SK-N-SH treated with all-trans-retinoic acid at 6 μM for 48 hours (cell line): ENCODE data around the gene SMTNL2.

Source experiments
- CSDC2 ChIP-seq: fragments of 250-450 bp; sonication (Bioruptor Pico); IDR thresholded peaks from 2 replicates; pipeline ENCODE4 v1.5.0; 2020; ENCODE audit warnings: mild to moderate bottlenecking, moderate library complexity
- GLIS3 ChIP-seq: fragments of 250-450 bp; sonication (Bioruptor Pico); IDR thresholded peaks from 2 replicates; pipeline ENCODE4 v1.5.0; 2020; ENCODE audit warnings: mild to moderate bottlenecking, moderate library complexity
- RARB ChIP-seq: fragments of 250-450 bp; sonication (Bioruptor Pico); IDR thresholded peaks from 2 replicates; pipeline ENCODE4 v1.8.0; 2021; ENCODE audit warnings: mild to moderate bottlenecking, moderate library complexity
- SNAI2 ChIP-seq: fragments of 250-450 bp; sonication (Bioruptor Pico); IDR thresholded peaks from 2 replicates; pipeline ENCODE4 v1.5.0; 2020; ENCODE audit warnings: mild to moderate bottlenecking, moderate library complexity
- TCF4 ChIP-seq: fragments of 250-450 bp; sonication (Bioruptor Pico); IDR thresholded peaks from 2 replicates; pipeline ENCODE4 v1.8.0; 2021; ENCODE audit warnings: mild to moderate bottlenecking, moderate library complexity, borderline replicate concordance
- TOX ChIP-seq: fragments of 250-450 bp; sonication (Bioruptor Pico); IDR thresholded peaks from 2 replicates; pipeline ENCODE4 v1.8.0; 2021; ENCODE audit warnings: mild to moderate bottlenecking, moderate library complexity, borderline replicate concordance
- ZFP3 ChIP-seq: fragments of 250-450 bp; sonication (Bioruptor Pico); IDR thresholded peaks from 2 replicates; pipeline ENCODE4 v1.5.0; 2020; ENCODE audit warnings: mild to moderate bottlenecking, moderate library complexity
- ZFP30 ChIP-seq: fragments of 450-650 bp; formaldehyde crosslinking; IDR thresholded peaks from 2 replicates; pipeline ENCODE4 v1.5.0; 2022; ENCODE audit warnings: mild to moderate bottlenecking, moderate library complexity
- ZNF565 ChIP-seq: fragments of 450-650 bp; formaldehyde crosslinking; conservative IDR thresholded peaks from 2 replicates; pipeline ENCODE4 v1.5.0; 2020; ENCODE audit warnings: low read depth, mild to moderate bottlenecking, moderate library complexity
- ZNF70 ChIP-seq: fragments of 450-650 bp; formaldehyde crosslinking; IDR thresholded peaks from 2 replicates; pipeline ENCODE4 v1.5.0; 2020; ENCODE audit warnings: mild to moderate bottlenecking, moderate library complexity
- ZNF8 ChIP-seq: fragments of 450-650 bp; formaldehyde crosslinking; IDR thresholded peaks from 2 replicates; pipeline ENCODE4 v1.5.0; 2020; ENCODE audit warnings: mild to moderate bottlenecking, moderate library complexity
- TF ChIP-seq, protein P1 (sequence below): fragments of 250-450 bp; sonication (Bioruptor Pico); IDR thresholded peaks from 2 replicates; pipeline ENCODE4 v1.5.1; 2021; ENCODE audit warnings: mild to moderate bottlenecking, moderate library complexity
- TF ChIP-seq, protein P2 (sequence below): fragments of 250-450 bp; sonication (Bioruptor Pico); IDR thresholded peaks from 2 replicates; pipeline ENCODE4 v1.8.0; 2020; ENCODE audit warnings: mild to moderate bottlenecking, moderate library complexity, borderline replicate concordance
- TF ChIP-seq, protein P3 (sequence below): fragments of 250-450 bp; sonication (Bioruptor Pico); IDR thresholded peaks from 2 replicates; pipeline ENCODE4 v1.5.1; 2020; ENCODE audit warnings: low read depth, mild to moderate bottlenecking, moderate library complexity

DNA sequence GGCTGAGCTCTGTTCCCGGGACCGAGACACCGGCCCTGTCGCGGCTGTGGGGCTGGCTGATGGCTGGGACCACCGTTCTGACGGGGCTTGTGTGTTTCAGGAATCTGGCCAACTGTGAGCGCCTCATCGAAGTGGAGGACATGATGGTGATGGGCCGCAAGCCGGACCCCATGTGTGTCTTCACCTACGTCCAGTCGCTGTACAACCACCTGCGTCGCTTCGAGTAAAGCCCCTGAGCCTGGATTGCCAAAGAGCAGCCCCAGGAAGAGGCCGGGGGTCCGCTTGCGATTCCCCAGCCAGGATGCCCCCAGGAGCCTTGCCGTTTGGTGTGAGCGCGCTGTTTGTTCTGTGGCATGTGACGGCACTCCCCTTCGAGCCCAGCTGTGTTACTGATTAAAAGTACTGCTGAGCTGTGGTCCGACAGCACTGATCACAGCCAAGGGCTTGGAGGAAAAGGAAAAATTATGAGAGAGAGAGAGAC lies 23.0 kb downstream of the SMTNL2 start:
- TF ChIP-seq ZFP30 (CRISPR knock-in tag), result no peak
- TF ChIP-seq ZFP3 (CRISPR knock-in tag), result no peak
- TF ChIP-seq, protein P1, sequence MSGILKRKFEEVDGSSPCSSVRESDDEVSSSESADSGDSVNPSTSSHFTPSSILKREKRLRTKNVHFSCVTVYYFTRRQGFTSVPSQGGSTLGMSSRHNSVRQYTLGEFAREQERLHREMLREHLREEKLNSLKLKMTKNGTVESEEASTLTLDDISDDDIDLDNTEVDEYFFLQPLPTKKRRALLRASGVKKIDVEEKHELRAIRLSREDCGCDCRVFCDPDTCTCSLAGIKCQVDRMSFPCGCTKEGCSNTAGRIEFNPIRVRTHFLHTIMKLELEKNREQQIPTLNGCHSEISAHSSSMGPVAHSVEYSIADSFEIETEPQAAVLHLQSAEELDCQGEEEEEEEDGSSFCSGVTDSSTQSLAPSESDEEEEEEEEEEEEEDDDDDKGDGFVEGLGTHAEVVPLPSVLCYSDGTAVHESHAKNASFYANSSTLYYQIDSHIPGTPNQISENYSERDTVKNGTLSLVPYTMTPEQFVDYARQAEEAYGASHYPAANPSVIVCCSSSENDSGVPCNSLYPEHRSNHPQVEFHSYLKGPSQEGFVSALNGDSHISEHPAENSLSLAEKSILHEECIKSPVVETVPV (CRISPR knock-in tag), result no peak
- TF ChIP-seq GLIS3 (CRISPR knock-in tag), result no peak
- TF ChIP-seq, protein P2, sequence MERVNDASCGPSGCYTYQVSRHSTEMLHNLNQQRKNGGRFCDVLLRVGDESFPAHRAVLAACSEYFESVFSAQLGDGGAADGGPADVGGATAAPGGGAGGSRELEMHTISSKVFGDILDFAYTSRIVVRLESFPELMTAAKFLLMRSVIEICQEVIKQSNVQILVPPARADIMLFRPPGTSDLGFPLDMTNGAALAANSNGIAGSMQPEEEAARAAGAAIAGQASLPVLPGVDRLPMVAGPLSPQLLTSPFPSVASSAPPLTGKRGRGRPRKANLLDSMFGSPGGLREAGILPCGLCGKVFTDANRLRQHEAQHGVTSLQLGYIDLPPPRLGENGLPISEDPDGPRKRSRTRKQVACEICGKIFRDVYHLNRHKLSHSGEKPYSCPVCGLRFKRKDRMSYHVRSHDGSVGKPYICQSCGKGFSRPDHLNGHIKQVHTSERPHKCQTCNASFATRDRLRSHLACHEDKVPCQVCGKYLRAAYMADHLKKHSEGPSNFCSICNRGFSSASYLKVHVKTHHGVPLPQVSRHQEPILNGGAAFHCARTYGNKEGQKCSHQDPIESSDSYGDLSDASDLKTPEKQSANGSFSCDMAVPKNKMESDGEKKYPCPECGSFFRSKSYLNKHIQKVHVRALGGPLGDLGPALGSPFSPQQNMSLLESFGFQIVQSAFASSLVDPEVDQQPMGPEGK, result no peak
- TF ChIP-seq RARB, result no peak
- no peak for TF ChIP-seq SNAI2 (CRISPR knock-in tag)
- TF ChIP-seq ZNF565, result no peak
- TF ChIP-seq ZNF8 (CRISPR knock-in tag), result no peak
- no peak for TF ChIP-seq ZNF70 (CRISPR knock-in tag)
- no peak for TF ChIP-seq TCF4 (CRISPR knock-in tag)
- TF ChIP-seq, protein P3, sequence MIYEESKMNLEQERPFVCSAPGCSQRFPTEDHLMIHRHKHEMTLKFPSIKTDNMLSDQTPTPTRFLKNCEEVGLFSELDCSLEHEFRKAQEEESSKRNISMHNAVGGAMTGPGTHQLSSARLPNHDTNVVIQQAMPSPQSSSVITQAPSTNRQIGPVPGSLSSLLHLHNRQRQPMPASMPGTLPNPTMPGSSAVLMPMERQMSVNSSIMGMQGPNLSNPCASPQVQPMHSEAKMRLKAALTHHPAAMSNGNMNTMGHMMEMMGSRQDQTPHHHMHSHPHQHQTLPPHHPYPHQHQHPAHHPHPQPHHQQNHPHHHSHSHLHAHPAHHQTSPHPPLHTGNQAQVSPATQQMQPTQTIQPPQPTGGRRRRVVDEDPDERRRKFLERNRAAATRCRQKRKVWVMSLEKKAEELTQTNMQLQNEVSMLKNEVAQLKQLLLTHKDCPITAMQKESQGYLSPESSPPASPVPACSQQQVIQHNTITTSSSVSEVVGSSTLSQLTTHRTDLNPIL (CRISPR knock-in tag), result no peak
- no peak for TF ChIP-seq TOX (CRISPR knock-in tag)
- no peak for TF ChIP-seq CSDC2 (CRISPR knock-in tag)
